Heart right ventricle (tissue), 16 donors: ENCODE results near the gene PAK3. TPM values are rescaled to one million over a fixed set of nuclear protein-coding genes. Genes with fewer than 3 reads are reported as not detected.
A peak's percentile ranks its signal among the peaks of the same experiment; 100 is the strongest.

Source experiments
- ATAC-seq, 8 donors: fragments of 200-7000 bp; cut with Tn5 transposase; one replicate each; pipeline ENCODE4 v1.9.1; 2020; ENCODE audit warnings: mild to moderate bottlenecking in 8 of 8, moderate library complexity in 8 of 8, moderate number of reproducible peaks in 1 of 8
- DNase-seq, 2 donors: peaks; one replicate each; pipeline ENCODE4 v3.0.0-alpha.2; 2020
- H3K27ac ChIP-seq, 10 donors: fragments of 200-600 bp; sonication (generic) in 2 of 10; one replicate each; pipeline versions ENCODE4 v1.5.0 to v1.8.0; 2020 to 2022; ENCODE audit warnings: mild to moderate bottlenecking in 3 of 10
- H3K27me3 ChIP-seq, 7 donors: fragments of 200-600 bp; one replicate each; pipeline ENCODE4 v1.8.0; 2021 to 2022; ENCODE audit warnings: mild to moderate bottlenecking in 2 of 7
- H3K36me3 ChIP-seq, 9 donors: fragments of 200-600 bp; sonication (generic) in 1 of 9; one replicate each; pipeline versions ENCODE4 v1.5.0 to v1.8.0; 2020 to 2022; ENCODE audit warnings: mild to moderate bottlenecking in 2 of 9
- H3K4me1 ChIP-seq, 9 donors: fragments of 200-600 bp; sonication (generic) in 1 of 9; one replicate each; pipeline versions ENCODE4 v1.5.0 to v1.8.0; 2020 to 2022; ENCODE audit warnings: mild to moderate bottlenecking in 4 of 9
- H3K4me3 ChIP-seq, 10 donors: fragments of 200-600 bp; sonication (generic) in 2 of 10; one replicate each; pipeline versions ENCODE4 v1.5.0 to v1.8.0; 2020 to 2022; ENCODE audit warnings: mild to moderate bottlenecking in 7 of 10, moderate library complexity in 2 of 10
- H3K9me3 ChIP-seq, 11 donors: fragments of 200-600 bp in 10 of 11; sonication (generic) in 2 of 11; one replicate each; pipeline versions ENCODE4 v1.5.0 to v1.8.0; 2013 to 2022; ENCODE audit warnings: mild to moderate bottlenecking in 2 of 11, control low read depth in 1 of 11, moderate library complexity in 1 of 11
- WGBS, 2 donors: extraction: QIAGEN DNeasy Blood & Tissue Kit; methylation state at CpG; one replicate each; pipeline ENCODE4 v1.1.7; 2013; ENCODE audit warnings: inconsistent platforms in 1 of 2; 5-methylcytosine and 5-hydroxymethylcytosine counted together
- intact Hi-C, 10 donors: fragments of 100-400 bp; cut with DNase I; formaldehyde crosslinking; loops; one replicate each; pipeline versions ENCODE4 v1.11.1 to v1.14.2; 2022
- long read RNA-seq, 3 donors: library from polyadenylated mRNA; unstranded; transcript quantifications; one replicate each; pipeline ENCODE4 v2.0.0, GENCODE V29; 2020 to 2021
- polyA plus RNA-seq, 2 donors: library from polyadenylated mRNA; stranded (reverse); fragments of 200-250 nt; gene quantifications; one replicate each; pipeline ENCODE4 v1.2.3, GENCODE V29; 2013
- total RNA-seq, 10 donors: library from RNA; stranded (reverse); fragmentation: NEBNext Ultra II Directional in 3 of 10; extraction: Animal tissue kit (Norgen Biotek cat#: 25700) in 3 of 10; gene quantifications; one replicate each; pipeline versions ENCODE4 v1.2.1 to v1.2.4, GENCODE V29; 2021 to 2023
- TF ChIP-seq, protein P1 (sequence below), 9 donors: fragments of 200-600 bp; sonication (generic) in 2 of 9; IDR thresholded peaks; one replicate each; pipeline versions ENCODE4 v1.5.0 to v1.8.0; 2021 to 2022; ENCODE audit warnings: antibody characterized with exemption in 9 of 9, mild to moderate bottlenecking in 5 of 9, moderate library complexity in 1 of 9
- donor health status: Arrhythmogenic right ventricular cardiomyopathy.
- donor health status: ischemic (EF 13 %, LVEDD 7.1; RV severe dilation, severe dysfunction).
- donor health status: healthy with polysubstance abuse.
- donor health status: DM: no; HTN: yes; CAD: no.
- donor health status: DM: no; HTN: no; CAD: no.
- donor health status: ischemic (EF 25% LVEDD 6.9; RV normal size, moderate dysfunction).
- donor health status: ischemic (EF 25% LVEDD 5.7; RV mildly dilated, moderate dysfunction).
- donor health status: healthy.
- donor health status: DM: yes; HTN: yes; CAD: no.
- donor health status: Ischemic cardiomyopathy.
- donor health status: ischemic (EF 35%, LVEDD 5.7; RV mildly dilated, moderate dysfunction).
- donor health status: nonischemic (EF 11% LVEDD 7.7; RV severe dilation, severe dysfunction).
- donor health status: DM: yes; HTN: yes; CAD: no.
- donor health status: PGD.
- donor health status: ischemic (EF 29% LVEDD 5.4; RV normal size, mild dysfunction).
- donor health status: nonischemic (EF 23%, LVEDD 6.1; RV moderate dilation, normal function).

Gene PAK3
- total RNA-seq: 1 to 10 TPM in 2 of 10 donors, under 1 TPM in 8; 0.11 to 1.4 (median 0.47) TPM
- under 1 TPM; under 0.01 to 0.07 TPM for polyA plus RNA-seq
- long read RNA-seq, donor 1: 0 reads
- long read RNA-seq, donor 2, partial matches to known transcripts: 1 of 2 reads
- long read RNA-seq, donor 2, other reads (novel, unspliced or antisense): 1 of 2 reads
- long read RNA-seq, donor 3: 0 reads

DNA sequence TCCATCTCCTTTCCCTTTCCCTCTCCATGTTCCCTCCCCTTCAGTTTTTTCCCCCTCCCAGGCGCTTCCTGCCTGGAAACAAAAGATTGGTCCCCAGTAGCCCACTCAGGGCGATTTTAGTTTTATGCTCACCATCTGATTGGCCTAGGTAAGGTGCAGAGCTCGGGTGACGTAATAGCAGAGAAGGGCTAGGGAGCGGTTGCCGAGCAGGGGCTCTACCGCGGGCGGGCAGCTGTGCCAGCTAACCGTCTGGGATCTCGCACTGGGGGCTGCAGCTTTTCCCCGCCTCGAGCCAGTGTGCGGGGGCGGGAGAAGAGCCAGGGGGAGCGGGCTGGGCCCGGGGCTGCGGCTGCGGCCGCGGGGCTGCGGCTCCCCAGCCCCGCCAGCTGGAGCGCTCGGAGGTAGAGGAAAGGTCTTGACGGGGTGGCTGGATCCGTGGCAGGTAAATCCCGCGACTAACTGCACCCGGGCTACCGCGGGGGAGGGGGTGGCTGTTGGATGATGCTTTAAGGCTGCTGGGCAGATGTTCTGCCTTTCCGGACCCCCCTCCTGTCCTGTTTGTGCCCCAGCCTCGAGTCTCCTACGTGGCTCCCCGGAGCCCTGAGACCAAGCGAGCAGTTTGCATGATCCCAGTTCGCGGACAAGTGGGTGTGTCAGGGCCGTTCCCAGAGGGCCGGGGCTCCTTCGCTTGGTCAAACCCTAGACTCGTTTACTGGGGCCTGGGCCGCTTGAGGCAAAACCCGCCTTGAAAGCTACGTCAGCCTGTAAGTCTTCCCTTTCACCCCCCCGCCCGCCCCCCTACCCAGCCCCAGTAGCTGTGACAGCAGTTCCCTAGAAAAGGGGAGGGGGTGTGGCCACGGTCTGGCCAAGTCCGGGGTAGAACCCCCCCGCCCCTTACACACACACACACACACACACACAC lies at the start of gene PAK3:
Gene PAK3 (plus strand): TSS at position 218 of the 922 bp plus-strand sequence. CDS start 26,913 bp downstream, outside the sequence.
- peak within 1 kb of the TSS in 4 of 10 donors; percentile 12 to 44 (median 36) for H3K27ac ChIP-seq
- peaks cover 0 to 4% (median 0%) of the 10 kb centered on the region in 9 donors for H3K4me1 ChIP-seq
- TF ChIP-seq, protein P1, sequence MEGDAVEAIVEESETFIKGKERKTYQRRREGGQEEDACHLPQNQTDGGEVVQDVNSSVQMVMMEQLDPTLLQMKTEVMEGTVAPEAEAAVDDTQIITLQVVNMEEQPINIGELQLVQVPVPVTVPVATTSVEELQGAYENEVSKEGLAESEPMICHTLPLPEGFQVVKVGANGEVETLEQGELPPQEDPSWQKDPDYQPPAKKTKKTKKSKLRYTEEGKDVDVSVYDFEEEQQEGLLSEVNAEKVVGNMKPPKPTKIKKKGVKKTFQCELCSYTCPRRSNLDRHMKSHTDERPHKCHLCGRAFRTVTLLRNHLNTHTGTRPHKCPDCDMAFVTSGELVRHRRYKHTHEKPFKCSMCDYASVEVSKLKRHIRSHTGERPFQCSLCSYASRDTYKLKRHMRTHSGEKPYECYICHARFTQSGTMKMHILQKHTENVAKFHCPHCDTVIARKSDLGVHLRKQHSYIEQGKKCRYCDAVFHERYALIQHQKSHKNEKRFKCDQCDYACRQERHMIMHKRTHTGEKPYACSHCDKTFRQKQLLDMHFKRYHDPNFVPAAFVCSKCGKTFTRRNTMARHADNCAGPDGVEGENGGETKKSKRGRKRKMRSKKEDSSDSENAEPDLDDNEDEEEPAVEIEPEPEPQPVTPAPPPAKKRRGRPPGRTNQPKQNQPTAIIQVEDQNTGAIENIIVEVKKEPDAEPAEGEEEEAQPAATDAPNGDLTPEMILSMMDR (IDR thresholded peaks at IDR 0.05): no peak
- ATAC-seq (peak; percentile 47 to 92 (median 86)), DNase-seq (peak; percentile 15 to 20)
- no peaks in the 10 kb centered on the region for H3K9me3 ChIP-seq
- WGBS, 2 donors: 1 to 2% methylated on average over 35 to 51 of the region's 51 CpGs
- H3K27me3 ChIP-seq: peaks cover 0 to 98% (median 0%) of the 10 kb centered on the region in 7 donors
- intact Hi-C loops: loop anchor here in 2 of 10 donors (1.0 to 10.0 kb wide), 2 partner anchors 36 to 101 kb away; no protein-coding TSS in a partner anchor
- H3K4me3 ChIP-seq: peak within 1 kb of the TSS; percentile 28 to 62 (median 54)
- no peaks in the 10 kb centered on the region for H3K36me3 ChIP-seq

DNA sequence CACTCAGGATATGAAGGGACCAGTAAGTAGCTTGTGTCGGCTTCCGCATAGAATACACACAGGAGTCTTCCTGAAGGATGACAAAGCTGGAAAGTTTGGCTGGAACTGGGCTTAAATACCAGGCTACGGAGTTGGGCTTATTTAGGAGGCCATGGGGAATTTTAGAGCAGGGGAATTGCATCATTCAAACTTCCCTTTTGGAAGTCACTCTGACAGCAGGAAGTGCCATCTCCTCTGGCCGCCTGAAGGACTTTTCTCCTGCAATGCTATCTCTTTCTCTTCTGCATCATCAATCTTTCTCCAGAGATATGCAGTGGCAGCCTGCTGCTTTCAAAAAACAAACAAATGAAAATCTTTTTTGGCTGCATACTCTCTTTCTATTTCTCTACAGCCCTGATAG lies 48.4 kb upstream of the PAK3 start:
- Histone ChIP-seq H3K9me3 (no peaks in the 10 kb centered on the region), H3K27ac (no peak overlapping the region), H3K4me1 (no peaks in the 10 kb centered on the region), H3K36me3 (no peaks in the 10 kb centered on the region), H3K4me3 (no peak overlapping the region), H3K27me3 (peaks cover 0 to 79% (median 0%) of the 10 kb centered on the region in 7 donors)
- WGBS, 2 donors: 50 to 70% methylated on average over 4 of the region's 4 CpGs
- TF ChIP-seq, protein P1 (IDR thresholded peaks at IDR 0.05): no peak
- intact Hi-C loops: no loop called here
- ATAC-seq: no peak
- no peak for DNase-seq

DNA sequence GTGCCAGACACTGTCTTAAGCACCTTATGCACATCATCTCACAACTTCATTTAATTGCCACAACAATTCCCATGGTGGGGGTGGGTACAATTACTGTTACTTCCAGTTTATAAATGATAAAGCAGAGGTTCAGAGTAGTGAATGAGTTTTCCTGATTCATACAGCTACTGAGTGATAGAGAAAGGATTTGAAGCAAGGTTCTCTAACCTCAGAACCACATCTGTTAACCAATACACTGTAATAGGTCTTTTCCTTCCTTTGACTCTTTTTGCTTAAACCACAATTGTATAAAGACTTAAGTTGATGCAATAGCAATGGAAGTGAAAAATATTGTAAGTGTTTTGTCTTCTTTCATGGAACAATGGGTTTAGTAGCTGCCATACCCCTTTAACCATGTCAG lies 43.5 kb upstream of the PAK3 start:
- Histone ChIP-seq H3K4me1 (no peaks in the 10 kb centered on the region), H3K36me3 (no peaks in the 10 kb centered on the region), H3K27me3 (peaks cover 0 to 60% (median 0%) of the 10 kb centered on the region in 7 donors), H3K27ac (no peak overlapping the region), H3K9me3 (no peaks in the 10 kb centered on the region), H3K4me3 (no peak overlapping the region)
- no peak for DNase-seq
- intact Hi-C loops: no loop called here
- no peak for ATAC-seq
- TF ChIP-seq, protein P1 (IDR thresholded peaks at IDR 0.05): no peak

DNA sequence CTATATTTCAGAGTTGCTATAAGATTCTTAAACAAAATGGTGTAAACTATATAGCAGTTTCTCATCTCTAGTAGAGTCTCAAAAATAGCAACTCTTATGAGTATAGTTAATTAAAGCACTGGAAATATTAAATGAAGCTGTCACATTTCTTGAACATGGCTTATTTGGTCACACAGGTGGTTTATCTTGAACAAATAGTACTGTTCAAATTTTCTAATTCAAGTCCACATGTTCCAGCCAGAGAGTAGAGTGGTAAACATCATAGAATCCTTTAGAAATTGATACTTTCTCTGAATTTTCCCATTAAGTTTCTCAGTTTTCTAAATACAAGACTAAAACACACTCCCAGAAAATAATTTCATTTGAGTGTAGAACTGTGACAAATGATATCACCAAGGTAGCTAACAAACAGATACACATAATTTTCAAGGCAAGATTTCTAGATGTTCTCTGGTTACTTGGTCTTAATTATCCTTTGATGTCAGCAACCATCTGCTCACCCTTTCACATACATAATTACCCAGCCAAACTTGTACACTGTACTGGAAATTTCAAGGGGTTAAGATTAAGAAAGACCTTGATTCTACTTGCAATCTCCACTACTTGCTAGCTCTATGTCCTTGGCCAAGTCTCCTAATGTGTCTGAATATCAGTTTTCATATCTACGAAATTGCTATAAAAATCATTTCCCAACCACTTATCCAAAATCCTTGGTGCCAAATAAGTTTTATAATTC lies 24.3 kb upstream of the PAK3 start:
- TF ChIP-seq, protein P1 (IDR thresholded peaks at IDR 0.05): no peak
- Histone ChIP-seq H3K9me3 (peaks cover 0 to 1% (median 0%) of the 10 kb centered on the region in 11 donors), H3K27ac (no peak overlapping the region), H3K4me1 (no peaks in the 10 kb centered on the region), H3K4me3 (no peak overlapping the region), H3K36me3 (no peaks in the 10 kb centered on the region), H3K27me3 (peaks cover 0 to 61% (median 0%) of the 10 kb centered on the region in 7 donors)
- 59 to 64% methylated on average over 1 of the region's 1 CpG for WGBS, 2 donors
- ATAC-seq: no peak
- intact Hi-C loops: no loop called here
- no peak for DNase-seq
